Measurements from ENCODE around the gene RAB36.

The RAB36 gene

DNA sequence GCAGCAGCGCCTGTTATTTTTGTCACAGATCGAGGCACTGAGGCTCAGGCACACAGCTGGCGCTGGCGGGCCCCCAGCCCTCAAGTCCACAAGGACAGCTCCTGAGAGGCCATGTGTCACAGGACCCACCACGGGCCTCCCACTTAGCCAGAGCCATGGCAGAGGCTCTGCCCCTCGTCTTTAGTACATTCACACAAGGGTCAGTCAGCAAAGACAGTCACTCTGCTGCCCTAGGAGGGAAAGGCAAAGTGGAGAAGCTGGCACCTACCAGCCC is 45.8 kb upstream of the RAB36 start:
- DNase-seq (ENCODE audit: low read depth): no peak
- no peak overlapping the region for H3K4me3 ChIP-seq (ENCODE audit: low read depth, low read length)
- TF ChIP-seq CTCF (IDR thresholded peaks at IDR 0.05; ENCODE audit: control insufficient read depth, extremely low read depth, insufficient read depth): no peak

DNA sequence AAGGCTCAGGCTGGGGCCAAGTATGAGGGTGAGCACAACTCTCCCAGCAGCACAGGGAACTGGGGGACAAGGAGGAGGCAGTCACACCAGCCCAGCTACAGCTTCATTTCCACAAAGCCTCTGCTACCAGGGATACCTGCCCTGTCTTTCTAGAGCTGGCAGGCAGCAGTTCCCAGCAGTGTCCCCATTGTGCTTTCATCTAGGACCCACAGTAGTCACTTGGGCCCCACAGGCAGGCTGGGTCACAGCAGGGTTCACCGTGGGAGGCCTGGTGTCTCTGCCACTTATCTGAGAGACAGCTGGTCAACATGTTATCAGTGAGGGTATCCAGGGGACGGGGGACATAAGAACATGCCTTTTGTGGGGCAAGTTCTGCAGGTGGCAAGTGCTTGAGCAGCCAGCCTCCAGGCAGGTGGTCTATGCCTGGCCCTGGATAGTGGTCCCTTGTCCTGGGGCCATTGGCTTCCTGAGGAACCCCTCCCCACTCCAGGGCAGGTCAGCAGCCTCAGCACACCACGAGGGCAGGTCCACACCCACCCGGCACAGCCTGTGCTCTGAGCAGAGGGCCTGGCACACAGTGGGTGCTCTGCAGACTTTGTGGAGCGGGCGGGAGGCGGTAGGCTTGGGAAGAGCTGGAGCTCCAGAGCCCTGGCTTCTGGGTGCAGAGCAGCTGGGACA is 45.0 kb upstream of the RAB36 start:
- TF ChIP-seq CTCF (IDR thresholded peaks at IDR 0.05; ENCODE audit: control insufficient read depth, extremely low read depth, insufficient read depth): no peak
- no peak for DNase-seq (ENCODE audit: low read depth)
- no peak overlapping the region for H3K4me3 ChIP-seq (ENCODE audit: low read depth, low read length)

DNA sequence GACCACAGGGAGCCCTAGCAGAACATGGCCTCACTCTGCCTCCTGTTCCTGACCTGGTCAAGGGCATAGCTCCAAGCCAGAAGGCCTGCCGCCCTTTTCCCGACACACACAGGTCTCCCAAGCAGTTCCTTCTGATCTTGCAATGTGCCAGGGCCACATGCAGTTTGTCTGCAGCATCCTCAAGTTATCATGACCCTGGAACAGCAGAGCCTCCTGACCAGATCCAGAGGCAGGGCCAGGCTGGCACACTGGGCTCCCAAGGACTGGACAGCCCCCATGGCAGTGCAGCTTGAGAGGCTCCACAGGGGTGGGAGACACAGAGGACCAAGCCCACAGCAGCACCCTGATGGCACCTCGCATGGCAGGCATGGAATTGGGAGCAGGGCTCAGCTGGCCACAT is 43.8 kb upstream of the RAB36 start:
- no peak overlapping the region for H3K4me3 ChIP-seq (ENCODE audit: low read depth, low read length)
- TF ChIP-seq CTCF (IDR thresholded peaks at IDR 0.05; ENCODE audit: control insufficient read depth, extremely low read depth, insufficient read depth): no peak
- no peak for DNase-seq (ENCODE audit: low read depth)

- TF ChIP-seq CTCF (IDR thresholded peaks at IDR 0.05; ENCODE audit: control insufficient read depth, extremely low read depth, insufficient read depth): no peak
- DNase-seq (ENCODE audit: low read depth): no peak
- H3K4me3 ChIP-seq (ENCODE audit: low read depth, low read length): no peak overlapping the region
These were observed 43.1 kb upstream of the RAB36 start for GRCh38 chr22:23102002-23102655.

GRCh38 chr22:23102776-23103175 is 42.5 kb upstream of the RAB36 start:
- H3K4me3 ChIP-seq (ENCODE audit: low read depth, low read length): no peak overlapping the region
- no peak for DNase-seq (ENCODE audit: low read depth)

DNA sequence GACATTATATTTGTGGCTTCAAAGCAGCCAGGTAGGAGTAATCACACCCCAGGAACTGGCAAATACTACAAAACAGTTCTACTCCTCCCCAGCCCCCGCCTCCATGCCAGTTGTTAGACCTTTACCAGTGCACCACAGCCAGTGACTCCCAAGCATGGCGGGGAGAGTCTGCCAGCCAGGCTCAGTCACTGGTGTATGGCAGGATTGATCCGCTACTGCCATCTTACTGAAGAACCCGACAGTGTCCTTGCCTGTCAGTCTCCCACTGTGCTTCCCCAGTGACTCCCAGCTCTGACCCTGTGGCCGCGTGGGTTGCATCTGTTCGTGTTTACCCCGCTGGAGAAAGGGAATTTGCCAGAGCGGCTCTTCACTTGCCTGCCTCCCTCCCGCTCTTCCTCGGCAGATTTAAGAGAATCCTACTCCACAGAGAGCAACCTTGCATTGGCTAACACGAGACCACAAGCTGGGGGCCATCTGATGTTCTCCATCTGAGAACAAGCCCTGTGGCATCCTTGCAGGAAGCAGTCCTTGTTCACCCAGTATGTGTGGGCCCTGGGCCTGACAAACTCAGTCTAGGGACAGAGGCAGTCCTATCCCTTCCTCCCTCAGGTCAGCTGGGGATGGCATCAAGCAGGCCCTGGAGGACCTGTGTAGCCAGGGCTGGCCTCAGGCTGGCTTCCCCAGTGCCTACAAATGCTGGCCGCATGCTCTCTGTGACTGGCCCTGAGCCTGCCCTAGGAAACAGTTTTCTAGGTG is 41.9 kb upstream of the RAB36 start:
- no peak for DNase-seq (ENCODE audit: low read depth)
- no peak overlapping the region for H3K4me3 ChIP-seq (ENCODE audit: low read depth, low read length)

More at GRCh38 chr22:23102776-23103175, 42.5 kb upstream of the RAB36 start:
- TF ChIP-seq CTCF (IDR thresholded peaks at IDR 0.05; ENCODE audit: control insufficient read depth, extremely low read depth, insufficient read depth): no peak

More for the DNA sequence above, 41.9 kb upstream of the RAB36 start:
- TF ChIP-seq CTCF (IDR thresholded peaks at IDR 0.05; ENCODE audit: control insufficient read depth, extremely low read depth, insufficient read depth): no peak
